ENCODE data around the gene SKIC3. TPM values are rescaled to one million over a fixed set of nuclear protein-coding genes. Genes with fewer than 3 reads are reported as not detected.

SKIC3 gene
- polyA plus RNA-seq, 1 experiment = 31.6 TPM

GRCh38 chr5:95565280-95565920 is 10.6 kb upstream of the SKIC3 start:
- TF ChIP-seq, protein P1, sequence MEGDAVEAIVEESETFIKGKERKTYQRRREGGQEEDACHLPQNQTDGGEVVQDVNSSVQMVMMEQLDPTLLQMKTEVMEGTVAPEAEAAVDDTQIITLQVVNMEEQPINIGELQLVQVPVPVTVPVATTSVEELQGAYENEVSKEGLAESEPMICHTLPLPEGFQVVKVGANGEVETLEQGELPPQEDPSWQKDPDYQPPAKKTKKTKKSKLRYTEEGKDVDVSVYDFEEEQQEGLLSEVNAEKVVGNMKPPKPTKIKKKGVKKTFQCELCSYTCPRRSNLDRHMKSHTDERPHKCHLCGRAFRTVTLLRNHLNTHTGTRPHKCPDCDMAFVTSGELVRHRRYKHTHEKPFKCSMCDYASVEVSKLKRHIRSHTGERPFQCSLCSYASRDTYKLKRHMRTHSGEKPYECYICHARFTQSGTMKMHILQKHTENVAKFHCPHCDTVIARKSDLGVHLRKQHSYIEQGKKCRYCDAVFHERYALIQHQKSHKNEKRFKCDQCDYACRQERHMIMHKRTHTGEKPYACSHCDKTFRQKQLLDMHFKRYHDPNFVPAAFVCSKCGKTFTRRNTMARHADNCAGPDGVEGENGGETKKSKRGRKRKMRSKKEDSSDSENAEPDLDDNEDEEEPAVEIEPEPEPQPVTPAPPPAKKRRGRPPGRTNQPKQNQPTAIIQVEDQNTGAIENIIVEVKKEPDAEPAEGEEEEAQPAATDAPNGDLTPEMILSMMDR (IDR thresholded peaks at IDR 0.05; ENCODE audit: insufficient read depth, low read depth, low read length) = no peak
- Histone ChIP-seq H3K4me3 (ENCODE audit: low read depth, low read length) (no peak overlapping the region), H3K36me3 (ENCODE audit: control insufficient read depth, insufficient read depth, low read length) (no peaks in the 10 kb centered on the region), H3K27me3 (ENCODE audit: control insufficient read depth, insufficient read depth, low read length) (no peaks in the 10 kb centered on the region)
- DNase-seq (ENCODE audit: low read depth) = peak; percentile 41
- ChIA-PET POLR2A (interaction anchor here (0.6 kb wide), 1 partner anchor 18 kb away, joined by 6 read pairs; no protein-coding TSS in a partner anchor), CTCF (interaction anchor here (1.2 kb wide), 1 partner anchor 10 kb away, joined by 5 read pairs; the partner anchor contains the start of genes ARSK and SKIC3)

- no peak for DNase-seq (ENCODE audit: low read depth)
- ChIA-PET CTCF (interaction anchor here (1.2 kb wide), 1 partner anchor 9 kb away, joined by 5 read pairs; the partner anchor contains the start of genes ARSK and SKIC3), POLR2A (no interaction called here)
- Histone ChIP-seq H3K4me3 (ENCODE audit: low read depth, low read length) (no peak overlapping the region), H3K27me3 (ENCODE audit: control insufficient read depth, insufficient read depth, low read length) (no peaks in the 10 kb centered on the region), H3K36me3 (ENCODE audit: control insufficient read depth, insufficient read depth, low read length) (no peaks in the 10 kb centered on the region)
- TF ChIP-seq, protein P1 (IDR thresholded peaks at IDR 0.05; ENCODE audit: insufficient read depth, low read depth, low read length) = no peak
Observed at GRCh38 chr5:95564450-95564849, 9.7 kb upstream of the SKIC3 start.

GRCh38 chr5:95563367-95563766 is 8.6 kb upstream of the SKIC3 start:
- TF ChIP-seq, protein P1 (IDR thresholded peaks at IDR 0.05; ENCODE audit: insufficient read depth, low read depth, low read length) = no peak
- Histone ChIP-seq H3K4me3 (ENCODE audit: low read depth, low read length) (no peak overlapping the region), H3K27me3 (ENCODE audit: control insufficient read depth, insufficient read depth, low read length) (no peaks in the 10 kb centered on the region), H3K36me3 (ENCODE audit: control insufficient read depth, insufficient read depth, low read length) (no peaks in the 10 kb centered on the region)
- DNase-seq (ENCODE audit: low read depth) = no peak
- ChIA-PET POLR2A (no interaction called here), CTCF (no interaction called here)

DNA sequence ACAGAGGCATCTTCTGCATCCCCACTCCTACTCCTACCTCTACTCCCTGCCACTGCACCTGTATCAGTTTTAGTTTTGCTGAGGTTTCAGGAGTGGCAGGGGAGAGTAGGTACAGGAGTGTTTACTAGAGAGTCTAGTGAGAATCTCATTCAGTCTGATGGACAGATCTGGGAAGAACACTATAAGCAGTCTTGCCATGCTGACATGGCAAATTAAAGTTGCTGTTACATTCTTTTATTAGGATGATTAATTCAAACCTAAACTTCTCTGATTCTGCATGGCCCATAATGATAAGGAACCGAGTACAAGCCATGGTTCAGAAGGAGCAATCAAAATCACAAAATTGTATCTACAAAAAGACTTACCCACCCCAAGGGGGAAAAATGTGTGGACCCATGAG is 7.5 kb upstream of the SKIC3 start:
- POLR2A ChIA-PET = no interaction called here

GRCh38 chr5:95557841-95558240 is 3.1 kb upstream of the SKIC3 start:
- CTCF ChIA-PET = interaction anchor here (0.6 kb wide), 1 partner anchor 49 kb away, joined by 4 read pairs; no protein-coding TSS in a partner anchor

More for the DNA sequence above, 7.5 kb upstream of the SKIC3 start:
- Histone ChIP-seq H3K27me3 (ENCODE audit: control insufficient read depth, insufficient read depth, low read length) (no peaks in the 10 kb centered on the region), H3K36me3 (ENCODE audit: control insufficient read depth, insufficient read depth, low read length) (no peaks in the 10 kb centered on the region), H3K4me3 (ENCODE audit: low read depth, low read length) (no peak overlapping the region)
- CTCF ChIA-PET = no interaction called here
- DNase-seq (ENCODE audit: low read depth) = no peak
- TF ChIP-seq, protein P1 (IDR thresholded peaks at IDR 0.05; ENCODE audit: insufficient read depth, low read depth, low read length) = no peak

More at GRCh38 chr5:95557841-95558240, 3.1 kb upstream of the SKIC3 start:
- no peak overlapping the region for H3K4me3 ChIP-seq (ENCODE audit: low read depth, low read length)
- H3K36me3 ChIP-seq (ENCODE audit: control insufficient read depth, insufficient read depth, low read length) = no peaks in the 10 kb centered on the region
- POLR2A ChIA-PET = no interaction called here
- DNase-seq (ENCODE audit: low read depth) = no peak
- TF ChIP-seq, protein P1 (IDR thresholded peaks at IDR 0.05; ENCODE audit: insufficient read depth, low read depth, low read length) = no peak
- H3K27me3 ChIP-seq (ENCODE audit: control insufficient read depth, insufficient read depth, low read length) = no peaks in the 10 kb centered on the region
